NCI-H1092 (cell line): ENCODE results near the gene CCNJ.

Experiments used
- DNase-seq: peaks from one replicate; lab custom pipeline; 2025; lab: John Stamatoyannopoulos, UW

CCNJ gene

DNA sequence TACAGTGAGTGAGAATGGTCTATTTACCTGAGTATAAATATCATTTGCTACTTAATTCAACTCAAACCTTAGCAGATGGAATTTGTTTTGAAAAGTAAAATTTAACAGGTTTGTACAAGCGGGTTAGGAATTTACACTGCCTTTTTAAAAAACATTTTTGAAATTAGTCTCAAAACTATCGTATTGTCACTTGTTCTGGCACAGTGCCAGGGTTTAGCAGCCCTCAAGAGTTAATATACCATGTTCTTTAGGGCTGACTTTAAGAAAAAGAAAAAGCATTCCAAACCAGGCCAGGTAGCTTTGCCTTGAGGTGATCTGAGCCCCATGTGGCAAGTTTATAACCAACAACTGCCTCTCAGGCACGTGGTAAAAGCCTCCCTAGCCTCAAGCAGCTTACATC is 17.8 kb downstream of the CCNJ start:
- DNase-seq, result no peak

DNA sequence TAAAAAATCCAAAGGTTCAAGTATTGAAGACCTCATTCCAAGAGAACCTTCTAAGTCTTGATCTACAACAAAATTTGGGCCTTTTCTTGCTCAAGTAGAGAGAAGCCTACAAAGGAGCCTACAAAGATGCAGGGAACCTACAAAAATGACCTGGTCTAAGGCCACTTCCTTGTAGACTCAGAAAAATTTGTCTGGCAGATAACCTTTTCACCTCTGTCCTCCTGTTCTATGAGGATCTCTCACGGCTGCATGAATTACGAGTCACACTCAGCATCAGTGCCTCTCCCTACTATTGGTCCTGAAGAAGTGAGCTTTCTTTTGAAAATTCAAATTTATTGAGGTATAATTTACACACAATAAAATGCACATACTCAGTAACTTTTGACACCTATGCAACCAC is 29.3 kb downstream of the CCNJ start:
- no peak for DNase-seq

DNA sequence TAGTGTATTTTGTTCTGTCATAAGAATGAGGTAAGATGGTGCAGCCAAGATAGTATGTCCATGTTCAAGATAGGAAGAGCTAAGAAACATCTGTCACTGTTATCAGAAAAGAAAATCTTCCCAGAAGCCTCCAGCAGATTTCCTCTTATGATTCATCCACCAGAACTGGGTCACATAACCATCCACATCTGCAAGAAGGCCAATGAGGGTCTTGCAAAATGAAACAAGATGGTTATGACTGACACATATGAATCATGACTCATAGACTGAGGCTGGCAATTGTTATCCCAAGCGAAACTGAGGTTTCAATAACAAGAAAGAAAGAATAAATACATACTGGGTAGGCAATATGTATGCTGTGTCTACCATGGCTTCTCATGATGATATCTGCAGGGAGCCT is 30.3 kb downstream of the CCNJ start:
- no peak for DNase-seq

DNA sequence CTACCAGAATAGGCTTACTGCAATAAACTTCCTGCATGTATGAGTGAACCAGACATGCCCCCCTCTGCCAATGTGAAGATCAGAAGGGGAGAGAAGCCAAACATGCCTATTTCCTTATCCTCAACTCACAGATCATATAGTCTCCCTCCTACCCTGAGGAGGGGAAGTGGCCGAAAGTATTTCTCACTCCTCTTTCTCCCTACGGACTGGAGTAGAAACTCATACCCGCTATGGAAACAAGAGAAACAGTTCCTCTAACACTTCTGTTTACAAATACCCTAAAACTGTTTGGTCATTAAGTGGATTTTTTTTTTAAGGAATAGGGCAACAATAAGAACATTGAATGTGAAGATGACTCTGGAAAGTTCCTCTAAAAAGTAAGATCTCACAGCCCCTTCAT is 31.4 kb downstream of the CCNJ start:
- no peak for DNase-seq

DNA sequence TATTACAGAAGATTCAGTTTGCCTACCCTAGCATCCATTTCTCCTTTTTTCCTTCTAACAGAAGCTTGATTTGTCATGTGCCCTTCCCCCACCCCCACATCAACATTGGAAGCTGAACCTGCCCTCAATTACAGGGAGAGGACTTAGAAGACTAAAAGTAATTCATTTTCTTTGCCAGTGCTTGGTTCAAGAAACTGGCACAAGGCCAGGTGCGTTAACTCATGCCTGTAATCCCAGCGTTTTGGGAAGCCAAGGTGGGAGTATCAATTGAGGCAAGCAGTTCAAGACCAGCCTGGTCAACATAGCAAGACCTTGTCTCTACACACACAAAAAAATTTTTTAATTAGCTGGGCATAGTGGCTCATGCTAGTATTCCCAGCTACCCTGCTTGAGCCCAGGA is 32.6 kb downstream of the CCNJ start:
- DNase-seq, result no peak

DNA sequence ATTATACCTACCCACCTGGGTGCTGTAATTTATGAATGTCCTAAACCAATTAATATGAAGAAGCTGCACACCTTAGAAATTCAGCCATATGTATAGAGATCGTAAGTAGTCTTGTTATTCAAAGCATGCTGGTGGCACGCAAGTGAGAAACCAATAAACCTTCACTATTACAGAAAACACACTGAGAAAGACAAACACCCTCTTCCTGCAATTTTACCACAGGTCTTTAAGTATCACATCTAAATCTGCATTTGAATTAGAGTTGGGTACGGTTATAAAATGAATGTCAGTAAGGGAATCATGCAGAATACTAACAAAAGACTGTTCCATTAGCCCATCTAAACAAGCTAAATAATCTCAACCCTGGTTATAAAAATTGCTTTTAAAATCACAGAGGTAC is 33.8 kb downstream of the CCNJ start:
- DNase-seq, result no peak

DNA sequence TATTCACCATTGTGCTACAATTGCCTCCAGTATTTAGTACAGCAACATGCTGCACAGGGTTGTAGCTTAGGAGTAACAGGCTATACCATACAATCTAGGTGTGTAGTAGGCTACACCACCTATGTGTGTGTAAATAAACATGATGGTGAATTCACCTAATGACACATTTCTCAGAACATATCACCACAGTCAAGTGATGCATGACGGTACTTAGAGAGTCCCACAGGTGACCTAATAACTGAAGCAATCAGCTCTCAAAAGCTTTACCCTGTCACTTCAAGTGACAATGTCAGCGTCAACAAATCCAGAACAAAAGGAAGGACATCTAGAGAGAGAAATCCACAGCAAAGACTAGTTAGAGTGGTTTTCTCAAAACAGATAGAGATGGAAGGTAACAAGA is 38.8 kb downstream of the CCNJ start:
- DNase-seq, result no peak

DNA sequence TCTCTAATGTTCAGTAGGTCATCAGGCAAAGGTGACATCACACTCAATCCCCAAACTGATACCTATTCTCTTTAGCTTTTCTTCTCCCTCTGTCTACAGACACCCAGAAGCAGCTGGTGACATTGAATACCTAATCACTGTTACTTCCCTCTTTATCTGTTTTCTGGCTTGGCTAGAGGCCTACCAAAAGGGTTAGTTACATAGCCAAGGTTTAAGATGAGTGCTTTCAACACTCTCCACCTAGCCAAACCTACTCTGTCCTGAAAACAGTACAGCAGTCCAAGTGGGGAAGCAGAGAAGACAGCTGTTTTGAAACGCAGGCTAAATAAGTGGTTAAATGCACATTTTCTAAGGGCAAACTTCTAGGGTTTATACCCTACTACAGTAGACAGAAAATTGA is 39.4 kb downstream of the CCNJ start:
- no peak for DNase-seq

DNA sequence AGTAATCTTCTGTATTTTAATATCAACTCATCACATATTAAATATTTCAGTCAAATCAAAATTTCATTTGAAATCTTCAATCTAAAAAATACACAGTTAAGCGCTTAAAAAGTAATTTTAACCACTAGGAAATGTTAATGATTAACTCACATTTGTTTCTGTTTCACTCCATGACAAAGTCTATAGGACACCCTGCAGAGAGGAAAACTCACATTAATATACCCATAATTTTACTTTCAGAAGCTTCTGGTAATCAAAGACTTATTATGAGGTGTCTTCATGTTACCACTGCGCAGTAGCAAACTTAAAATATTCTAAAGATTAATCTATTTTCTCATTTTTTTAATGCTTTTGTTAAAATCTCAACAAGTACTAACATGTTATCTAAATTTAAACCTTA is 45.7 kb downstream of the CCNJ start:
- no peak for DNase-seq

DNA sequence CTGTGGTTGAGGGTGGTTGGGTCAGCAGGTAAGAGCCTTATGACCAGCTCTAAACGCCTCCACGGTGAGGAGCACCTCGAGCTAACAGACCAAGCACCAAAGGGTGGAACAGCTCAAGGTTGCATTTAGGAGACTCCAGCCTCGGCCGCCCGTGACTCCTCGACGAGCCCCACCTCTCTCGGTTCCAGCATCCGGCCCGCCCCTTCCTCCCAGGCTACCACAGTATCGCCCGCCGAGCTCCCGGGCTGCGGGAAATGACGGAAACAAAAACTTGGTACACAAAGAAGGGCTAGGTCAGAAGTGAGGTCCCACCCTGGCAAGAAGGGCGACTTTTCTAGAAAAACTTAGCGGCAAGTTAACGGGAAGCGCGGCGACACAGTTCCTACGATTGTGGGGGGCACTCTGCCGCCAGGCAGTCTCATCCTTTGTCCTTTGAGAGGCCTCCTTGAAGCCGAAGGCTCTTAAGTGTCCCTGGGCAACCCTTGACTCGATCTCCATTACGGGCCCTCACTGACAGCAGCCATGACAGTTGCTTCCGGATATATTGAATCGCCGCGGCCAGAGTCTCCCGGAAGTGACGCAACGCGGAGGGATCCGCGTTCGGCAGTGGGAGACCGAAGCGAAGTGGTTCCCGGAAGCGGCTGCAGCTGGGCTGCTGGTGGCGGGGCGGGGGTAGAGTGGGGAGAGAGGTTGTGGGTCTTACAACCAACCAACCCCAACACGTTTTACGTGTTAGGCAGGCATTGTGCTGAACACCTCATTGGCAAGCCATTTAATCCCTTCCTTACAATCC is 46.5 kb downstream of the CCNJ start:
- DNase-seq, result peak; percentile 89

DNA sequence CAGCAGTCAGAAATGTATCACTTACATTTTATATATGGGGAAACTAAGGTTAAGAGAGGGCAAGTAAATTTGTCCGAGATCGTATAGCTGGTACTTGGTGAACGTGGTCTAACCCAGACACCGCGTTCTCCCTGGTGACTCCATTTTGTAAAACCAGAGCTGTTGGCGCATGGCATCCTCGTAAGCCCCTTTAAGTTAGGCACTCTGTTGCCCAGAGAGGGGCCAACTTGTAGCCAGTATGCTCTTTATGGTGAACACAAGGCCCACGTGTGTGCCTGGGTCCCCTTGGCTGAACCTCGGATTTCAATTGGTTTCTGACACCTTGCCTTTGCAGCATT is 47.0 kb downstream of the CCNJ start:
- no peak for DNase-seq

DNA sequence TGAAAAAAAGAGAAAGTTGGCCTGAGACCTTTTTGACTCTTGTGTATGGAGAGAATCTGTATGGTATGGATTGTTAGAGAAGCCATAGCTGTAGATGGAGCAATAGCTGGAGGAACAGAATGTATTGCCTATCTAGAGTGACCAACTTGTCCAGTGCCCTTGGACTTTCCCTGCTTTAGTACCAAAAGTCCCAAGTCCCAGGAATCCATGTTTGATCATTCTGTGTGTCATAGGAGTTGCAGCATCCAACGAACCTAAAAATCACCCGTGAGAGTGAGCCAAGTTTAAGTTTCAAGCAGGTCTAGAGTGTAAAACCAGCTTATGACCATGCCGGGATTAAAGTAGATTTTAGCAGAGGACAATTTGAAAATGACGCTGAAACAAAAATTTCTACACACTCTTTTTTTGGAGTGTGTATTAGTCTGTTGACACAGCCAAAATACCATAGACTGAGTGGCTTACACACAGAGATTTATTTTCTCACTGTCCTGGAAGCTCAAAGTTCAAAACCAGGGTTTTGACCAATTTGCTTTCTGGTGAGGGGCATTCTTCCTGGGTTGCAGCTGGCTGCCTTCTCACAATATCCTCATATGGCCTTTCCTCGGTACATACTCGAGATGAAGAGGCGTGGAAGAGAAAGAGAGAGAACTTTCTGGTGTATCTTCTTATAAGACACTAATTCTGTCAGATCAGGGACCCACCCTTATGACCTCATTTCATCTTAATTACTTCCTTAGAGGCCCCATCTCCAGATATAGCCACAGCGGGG is 49.8 kb downstream of the CCNJ start:
- no peak for DNase-seq

DNA sequence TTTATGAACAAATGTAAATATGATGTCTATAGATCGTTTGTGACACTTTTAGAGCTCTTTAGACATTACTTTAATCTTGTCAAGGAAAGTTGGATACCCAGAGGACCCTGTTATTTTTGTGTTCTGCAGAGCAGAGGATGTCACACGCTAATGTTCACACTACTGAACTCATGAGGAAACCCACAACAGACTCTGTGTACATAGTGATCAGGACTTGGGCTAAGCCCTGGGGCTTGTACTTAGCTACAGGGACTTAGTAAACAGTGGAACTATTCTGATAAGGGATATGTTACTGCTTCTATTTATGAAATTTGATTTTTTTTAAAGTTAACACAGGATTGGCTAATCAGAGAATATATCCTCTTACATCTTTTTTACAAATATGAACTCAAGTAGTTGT is 50.6 kb downstream of the CCNJ start:
- no peak for DNase-seq

DNA sequence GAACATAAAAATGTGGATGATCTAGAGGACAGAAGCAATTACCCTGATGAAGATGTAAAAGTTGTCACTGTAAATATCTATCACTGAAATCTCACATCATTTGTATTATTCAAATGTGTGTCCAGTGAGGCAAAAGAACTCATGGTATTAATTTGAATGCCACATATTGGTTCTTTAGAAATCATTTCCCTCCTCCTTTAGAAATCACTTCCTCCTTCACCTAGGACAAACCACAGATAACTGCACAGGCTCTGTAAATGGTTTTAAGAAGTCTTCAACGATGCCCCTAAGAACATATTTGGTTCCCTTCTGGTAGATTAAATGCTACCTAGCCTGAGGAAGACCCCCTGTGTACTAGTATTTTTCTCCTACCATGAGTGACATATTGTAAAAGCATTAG is 53.6 kb downstream of the CCNJ start:
- DNase-seq, result no peak

DNA sequence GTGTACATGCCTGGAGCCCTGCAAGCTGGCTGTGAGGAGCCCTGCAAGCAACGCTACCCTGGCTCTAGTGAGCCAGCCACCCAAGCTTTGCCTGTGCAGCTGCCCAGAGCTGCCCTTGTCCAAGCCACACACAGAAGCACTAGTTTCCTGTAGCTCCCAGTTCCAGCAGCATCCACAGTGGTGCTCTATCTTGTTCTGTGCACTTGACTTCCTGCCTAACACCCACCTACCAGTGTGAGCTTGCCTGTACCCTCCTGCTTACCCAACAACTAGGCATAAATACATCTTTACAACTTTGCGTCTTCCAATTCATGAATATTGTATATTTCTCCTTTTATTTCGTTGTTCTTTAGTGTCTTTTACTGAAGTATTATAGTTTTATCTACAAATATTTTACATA is 54.5 kb downstream of the CCNJ start:
- no peak for DNase-seq

DNA sequence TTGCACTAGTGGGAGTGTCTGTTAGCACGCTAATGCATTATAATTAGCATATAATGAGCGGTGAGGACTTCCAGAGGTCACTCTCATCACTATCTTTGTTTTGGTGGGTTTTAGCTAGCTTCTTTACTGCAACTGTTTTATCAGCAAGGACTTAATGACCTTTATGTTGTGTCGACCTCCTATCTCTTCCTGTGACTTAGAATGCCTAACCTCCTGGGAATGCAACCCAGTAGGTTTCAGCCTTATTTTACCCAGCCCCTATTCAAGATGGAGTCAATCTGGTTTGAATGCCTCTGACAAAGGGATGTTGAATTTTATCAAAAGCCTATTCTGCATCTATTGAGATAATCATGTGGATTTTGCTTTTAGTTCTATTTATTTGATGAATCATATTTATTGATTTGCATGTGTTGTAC is 64.2 kb downstream of the CCNJ start:
- DNase-seq, result no peak
